GM12878 (cell line): ENCODE measurements around the gene SYK. TPM values are rescaled to one million over a fixed set of nuclear protein-coding genes. Genes with fewer than 3 reads are reported as not detected.

ENCODE experiments used
- ATAC-seq: fragments of 200-7000 bp; cut with Tn5 transposase; 3 replicates; pipeline ENCODE4 v1.9.1; 2020; ENCODE audit warnings: mild to moderate bottlenecking, moderate library complexity
- BruUV-seq: library from RNA; stranded (reverse); fragments of 400-500 nt; replicated peaks from 2 replicates; lab custom pipeline; 2021; lab: Mats Ljungman, UMichigan
- CTCF ChIA-PET: fragments of 300-600 bp; sonication (Branson Sonifier 250); formaldehyde crosslinking; extraction: SDS; loops from one replicate; lab custom pipeline; 2021; ENCODE audit warnings: inconsistent platforms; lab: Yijun Ruan, JAX
- POLR2A ChIA-PET: fragments of 350-600 bp; formaldehyde crosslinking; extraction: SDS; loops from one replicate; lab custom pipeline; 2021; ENCODE audit warnings: inconsistent platforms; lab: Charles Lee
- RAD21 ChIA-PET: fragments of 300-600 bp; sonication (Branson Sonifier 250); formaldehyde crosslinking; loops from one replicate; lab custom pipeline; 2023; ENCODE audit warnings: antibody characterized with exemption; ENCODE audit not compliant: unreplicated experiment; lab: Charles Lee
- SMC1A ChIA-PET: fragments of 300-600 bp; sonication (Branson Sonifier 250); formaldehyde crosslinking; loops from one replicate; lab custom pipeline; 2023; ENCODE audit not compliant: unreplicated experiment, uncharacterized antibody; lab: Charles Lee
- DNase-seq: peaks from one replicate; pipeline ENCODE4 v3.0.0-alpha.2; 2011; ENCODE audit warnings: low read depth, low spot score
- FAIRE-seq: peaks from 3 replicates; lab custom pipeline; 2011; peaks lifted over from hg19 to GRCh38; lab: Jason Lieb, UNC
- H2AFZ ChIP-seq: 2 replicates; pipeline ENCODE4 v1.6.0; 2011; ENCODE audit warnings: low read depth, low read length, control low read depth; ENCODE audit not compliant: control insufficient read depth
- H3K27ac ChIP-seq: 2 replicates; pipeline ENCODE4 v1.5.1; 2011; ENCODE audit warnings: control low read depth; ENCODE audit not compliant: control insufficient read depth, insufficient read depth
- H3K27me3 ChIP-seq, 2 experiments: replicated peaks in 1 of 2; 2 replicates each; pipeline versions ENCODE4 v1.6.0 to v1.6.1; 2011; ENCODE audit warnings: low read length in 1 of 2; ENCODE audit not compliant: control insufficient read depth in 2 of 2, insufficient read depth in 2 of 2
- H3K36me3 ChIP-seq, 2 experiments: 2 replicates each; pipeline ENCODE4 v1.5.1; 2011; ENCODE audit warnings: low read length in 1 of 2; ENCODE audit not compliant: control insufficient read depth in 2 of 2, insufficient read depth in 2 of 2
- H3K4me1 ChIP-seq: 2 replicates; pipeline ENCODE4 v1.6.1; 2011; ENCODE audit warnings: mild to moderate bottlenecking, low read length, moderate library complexity, mixed read lengths; ENCODE audit not compliant: control insufficient read depth, insufficient read depth
- H3K4me2 ChIP-seq: 2 replicates; pipeline ENCODE4 v1.6.0; 2011; ENCODE audit warnings: control low read depth; ENCODE audit not compliant: control insufficient read depth, insufficient read depth
- H3K4me3 ChIP-seq: fragments of 200-600 bp; sonication (generic); 2 replicates; pipeline ENCODE4 v1.5.1; 2016
- H3K79me2 ChIP-seq: 2 replicates; pipeline ENCODE4 v1.6.0; 2011; ENCODE audit warnings: low read length; ENCODE audit not compliant: control insufficient read depth, insufficient read depth
- H3K9ac ChIP-seq: 2 replicates; pipeline ENCODE4 v1.8.0; 2011; ENCODE audit warnings: low read length, control low read depth, mixed read lengths; ENCODE audit not compliant: control insufficient read depth, insufficient read depth
- H3K9me3 ChIP-seq: replicated peaks from 3 replicates; pipeline ENCODE4 v1.5.1; 2011; ENCODE audit warnings: mild to moderate bottlenecking, low read length; ENCODE audit not compliant: control insufficient read depth, insufficient read depth
- H4K20me1 ChIP-seq: 2 replicates; pipeline ENCODE4 v1.6.0; 2011; ENCODE audit not compliant: control insufficient read depth, insufficient read depth
- CBFB ChIP-seq: IDR thresholded peaks from 2 replicates; pipeline ENCODE4 v1.6.1; 2016; ENCODE audit warnings: antibody characterized with exemption, low read depth
- CTCF ChIP-seq, 3 experiments: IDR thresholded peaks in 2 of 3; conservative IDR thresholded peaks in 1 of 3; 2 replicates each; pipeline ENCODE4 v1.5.1; 2011; ENCODE audit warnings: low read depth in 3 of 3, low read length in 3 of 3, mild to moderate bottlenecking in 3 of 3, control low read depth in 2 of 3, moderate library complexity in 2 of 3, inconsistent platforms in 1 of 3, mixed read lengths in 1 of 3; ENCODE audit not compliant: control insufficient read depth in 2 of 3, insufficient read depth in 1 of 3; ENCODE audit errors: extremely low read depth in 1 of 3
- FOS ChIP-seq: IDR thresholded peaks from 3 replicates; pipeline ENCODE4 v1.6.1; 2011; ENCODE audit warnings: borderline replicate concordance; ENCODE audit not compliant: insufficient read length; ENCODE audit errors: extremely low read depth
- FOXK2 ChIP-seq: fragments of 450-650 bp; IDR thresholded peaks from 2 replicates; pipeline ENCODE4 v1.6.1; 2017; ENCODE audit warnings: mild to moderate bottlenecking, moderate library complexity
- MEF2A ChIP-seq: IDR thresholded peaks from 2 replicates; pipeline ENCODE4 v1.6.1; 2011; ENCODE audit warnings: low read depth, mild to moderate bottlenecking, low read length, moderate library complexity; ENCODE audit not compliant: insufficient read depth
- MEF2B ChIP-seq: fragments of 450-650 bp; IDR thresholded peaks from 2 replicates; pipeline ENCODE4 v1.6.1; 2018; ENCODE audit warnings: mild to moderate bottlenecking, moderate library complexity; ENCODE audit not compliant: partially characterized antibody, poor library complexity, severe bottlenecking
- NBN ChIP-seq: fragments of 450-650 bp; IDR thresholded peaks from 2 replicates; pipeline ENCODE4 v1.6.1; 2016
- NFIC ChIP-seq: IDR thresholded peaks from 2 replicates; pipeline ENCODE4 v1.6.1; 2012; ENCODE audit warnings: low read depth, mild to moderate bottlenecking, inconsistent platforms, low read length, moderate library complexity
- NR2F1 ChIP-seq: fragments of 450-650 bp; conservative IDR thresholded peaks from 2 replicates; pipeline ENCODE4 v1.6.1; 2017; ENCODE audit warnings: mild to moderate bottlenecking
- SMC3 ChIP-seq: IDR thresholded peaks from 2 replicates; pipeline ENCODE4 v1.6.1; 2011; ENCODE audit warnings: low read length, improper control_type of control experiment, borderline replicate concordance
- ZNF687 ChIP-seq: fragments of 450-650 bp; IDR thresholded peaks from 2 replicates; pipeline ENCODE4 v1.6.1; 2017; ENCODE audit warnings: mild to moderate bottlenecking, moderate library complexity
- WGBS: methylation state at CpG from one replicate; pipeline ENCODE4 v1.1.6; 2016; ENCODE audit warnings: low lambda C conversion rate; ENCODE audit not compliant: insufficient replicate concordance, insufficient coverage; ENCODE audit errors: missing lambda C conversion rate; 5-methylcytosine and 5-hydroxymethylcytosine counted together
- in situ Hi-C: fragments of 300-500 bp; cut with MboI; formaldehyde crosslinking; loops from 9 replicates; pipeline ENCODE4 v1.14.3; 2018; ENCODE audit warnings: mixed read lengths
- intact Hi-C: fragments of 100-400 bp; cut with micrococcal nuclease; formaldehyde crosslinking; loops from one replicate; pipeline ENCODE4 v1.14.2; 2022; ENCODE audit not compliant: unreplicated experiment
- polyA plus RNA-seq, 11 experiments: library from polyadenylated mRNA; depleted of rRNA in 4 of 11; unstranded in 6 of 11; stranded (reverse) in 5 of 11; fragments of >200 nt; fragmentation: Nextera tagmentation in 4 of 11; fragmentation: Illumina TruSeq in 1 of 11; extraction: Ambion mirVana in 4 of 11; extraction: Trizol in 1 of 11; gene quantifications; 1 replicate in 1 of 11; 2 replicates in 10 of 11; pipeline versions ENCODE4 v1.2.1 to v1.2.3, GENCODE V29; 2011 to 2016; ENCODE audit warnings: inconsistent platforms in 2 of 11, missing spikeins in 2 of 11, low read depth in 1 of 11
- total RNA-seq, 4 experiments: library from RNA; depleted of rRNA in 3 of 4; stranded (reverse); fragments of >200 nt in 3 of 4; fragmentation: Illumina TruSeq in 1 of 4; extraction: Trizol in 1 of 4; gene quantifications; 2 replicates each; pipeline versions ENCODE4 v1.2.1 to v1.2.3, GENCODE V29; 2013 to 2021
- TF ChIP-seq, protein P1 (sequence below): fragments of 450-650 bp; IDR thresholded peaks from 2 replicates; pipeline ENCODE4 v1.6.1; 2016; ENCODE audit warnings: mild to moderate bottlenecking

Gene SYK
- total and polyA plus RNA-seq, 10 of the 15 experiments (the other 5 are each of a cell fraction or from before 2014, with no cell fraction given), result 6.5 to 135 (median 68.8) TPM

- ChIA-PET SMC1A (no interaction called here), POLR2A (interaction anchor here (0.7 kb wide), 1 partner anchor 131 kb away, joined by 3 read pairs; no protein-coding TSS in a partner anchor), RAD21 (no interaction called here), CTCF (interaction anchor here (1.0 to 1.1 kb wide), 2 partner anchors 65 to 72 kb away, joined by 4 to 5 read pairs; no protein-coding TSS in a partner anchor)
- no peaks in the 10 kb centered on the region for H3K4me1 ChIP-seq
- in situ Hi-C loops (no loop called here), intact Hi-C loops (no loop called here)
- H3K4me2 ChIP-seq, result no peak overlapping the region
- no peak overlapping the region for H3K9ac ChIP-seq
- no peaks in the 10 kb centered on the region for H3K27me3 ChIP-seq
- FAIRE-seq (no peak), DNase-seq (no peak), ATAC-seq (peak; percentile 60; the same call in 2 of the 3 replicates)
- BruUV-seq, result no TSS peak
- H3K4me3 ChIP-seq, result no peak overlapping the region
- no peak for TF ChIP-seq ZNF687
- peak; percentile 23 to 56 (median 53); a peak in 5 of 6 replicates for TF ChIP-seq CTCF (IDR thresholded peaks at IDR 0.05 in 2 of 3, conservative IDR thresholded peaks at IDR 0.05 in 1 of 3; ENCODE audit: control insufficient read depth in 2 of 3, extremely low read depth in 1 of 3, insufficient read depth in 1 of 3, low read depth in 3 of 3, low read length in 3 of 3)
- TF ChIP-seq NFIC, result no peak
- TF ChIP-seq, protein P1, sequence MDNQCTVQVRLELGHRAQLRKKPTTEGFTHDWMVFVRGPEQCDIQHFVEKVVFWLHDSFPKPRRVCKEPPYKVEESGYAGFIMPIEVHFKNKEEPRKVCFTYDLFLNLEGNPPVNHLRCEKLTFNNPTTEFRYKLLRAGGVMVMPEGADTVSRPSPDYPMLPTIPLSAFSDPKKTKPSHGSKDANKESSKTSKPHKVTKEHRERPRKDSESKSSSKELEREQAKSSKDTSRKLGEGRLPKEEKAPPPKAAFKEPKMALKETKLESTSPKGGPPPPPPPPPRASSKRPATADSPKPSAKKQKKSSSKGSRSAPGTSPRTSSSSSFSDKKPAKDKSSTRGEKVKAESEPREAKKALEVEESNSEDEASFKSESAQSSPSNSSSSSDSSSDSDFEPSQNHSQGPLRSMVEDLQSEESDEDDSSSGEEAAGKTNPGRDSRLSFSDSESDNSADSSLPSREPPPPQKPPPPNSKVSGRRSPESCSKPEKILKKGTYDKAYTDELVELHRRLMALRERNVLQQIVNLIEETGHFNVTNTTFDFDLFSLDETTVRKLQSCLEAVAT, result no peak
- TF ChIP-seq SMC3, result peak; percentile 14; the same call in 1 of the 2 replicates
- TF ChIP-seq FOS, result no peak
- no peak for TF ChIP-seq FOXK2
- TF ChIP-seq MEF2A, result no peak
- TF ChIP-seq NBN, result no peak
- TF ChIP-seq MEF2B, result no peak
- no peak for TF ChIP-seq CBFB
- TF ChIP-seq NR2F1, result no peak
- no peaks in the 10 kb centered on the region for H4K20me1 ChIP-seq
- H3K27ac ChIP-seq, result no peak overlapping the region
- WGBS, result 81% methylated on average over 16 of the region's 16 CpGs
- peaks cover 4 to 6% of the 10 kb centered on the region in 2 experiments; a peak in 2 of 4 replicates for H3K36me3 ChIP-seq
- H3K79me2 ChIP-seq, result no peaks in the 10 kb centered on the region
- no peaks in the 10 kb centered on the region for H3K9me3 ChIP-seq
- no peak overlapping the region for H2AFZ ChIP-seq
Measured at GRCh38 chr9:90894986-90895687, 93.5 kb downstream of the SYK start.
